HepG2 (cell line): ENCODE measurements around the gene UACA. TPM values are rescaled to one million over a fixed set of nuclear protein-coding genes. Genes with fewer than 3 reads are reported as not detected.
A peak's percentile ranks its signal among the peaks of the same experiment; 100 is the strongest.

Experiments used
- ARHGAP35 ChIP-seq: sonication (generic); formaldehyde crosslinking; IDR thresholded peaks from 2 replicates; pipeline ENCODE4 v1.9.0; 2022; ENCODE audit warnings: mild to moderate bottlenecking, inconsistent platforms, moderate library complexity, missing genetic modification reagents, borderline replicate concordance
- ARNT ChIP-seq: fragments of 450-650 bp; IDR thresholded peaks from 2 replicates; pipeline ENCODE4 v1.6.1; 2017
- ATAD3A ChIP-seq: sonication (generic); formaldehyde crosslinking; IDR thresholded peaks from 2 replicates; pipeline ENCODE4 v1.4.0; 2020; ENCODE audit warnings: missing genetic modification reagents
- CREM ChIP-seq, 2 experiments: sonication (generic) in 1 of 2; formaldehyde crosslinking in 1 of 2; IDR thresholded peaks; 2 replicates each; pipeline versions ENCODE4 v1.4.0 to v1.6.1; 2016 to 2020; ENCODE audit warnings: antibody characterized with exemption in 1 of 2, mild to moderate bottlenecking in 1 of 2, missing genetic modification reagents in 1 of 2
- GRHL1 ChIP-seq: sonication (generic); formaldehyde crosslinking; conservative IDR thresholded peaks from 2 replicates; pipeline ENCODE4 v1.8.0; 2022; ENCODE audit warnings: missing genetic modification reagents
- HNRNPUL1 ChIP-seq: fragments of 200-400 bp; formaldehyde crosslinking; IDR thresholded peaks from 2 replicates; pipeline ENCODE4 v1.6.1; 2017; ENCODE audit warnings: low read depth, mild to moderate bottlenecking, low read length, moderate library complexity
- IRF1 ChIP-seq: sonication (generic); formaldehyde crosslinking; IDR thresholded peaks from 2 replicates; pipeline ENCODE4 v1.4.0; 2020; ENCODE audit warnings: low read depth, mild to moderate bottlenecking, missing genetic modification reagents
- IRF2 ChIP-seq: IDR thresholded peaks from 2 replicates; pipeline ENCODE4 v1.6.1; 2018; ENCODE audit warnings: missing genetic modification reagents, missing compliant biosample characterization
- JUN ChIP-seq: sonication (generic); formaldehyde crosslinking; IDR thresholded peaks from 2 replicates; pipeline ENCODE4 v1.4.0; 2020; ENCODE audit warnings: mild to moderate bottlenecking, missing genetic modification reagents
- MAF1 ChIP-seq: sonication (generic); formaldehyde crosslinking; IDR thresholded peaks from 2 replicates; pipeline ENCODE4 v1.5.0; 2020; ENCODE audit warnings: missing genetic modification reagents, borderline replicate concordance
- MAFK ChIP-seq, 2 experiments: IDR thresholded peaks in 1 of 2; conservative IDR thresholded peaks in 1 of 2; 2 replicates each; pipeline ENCODE4 v1.6.1; 2011; ENCODE audit warnings: improper control_type of control experiment in 2 of 2, low read length in 2 of 2
- MTA1 ChIP-seq: sonication (generic); formaldehyde crosslinking; IDR thresholded peaks from 2 replicates; pipeline ENCODE4 v1.4.0; 2020; ENCODE audit warnings: missing genetic modification reagents, mild to moderate bottlenecking, borderline replicate concordance
- NFKB2 ChIP-seq: sonication (generic); formaldehyde crosslinking; IDR thresholded peaks from 2 replicates; pipeline ENCODE4 v1.4.0; 2020; ENCODE audit warnings: missing genetic modification reagents, borderline replicate concordance
- POLR2AphosphoS5 ChIP-seq: IDR thresholded peaks from 2 replicates; pipeline ENCODE4 v1.6.1; 2012; ENCODE audit warnings: low read depth, low read length
- SKI ChIP-seq: fragments of 450-650 bp; IDR thresholded peaks from one replicate; pipeline ENCODE4 v1.6.1; 2018; ENCODE audit warnings: mild to moderate bottlenecking; ENCODE audit not compliant: partially characterized antibody
- SMARCE1 ChIP-seq: fragments of 450-650 bp; IDR thresholded peaks from 2 replicates; pipeline ENCODE4 v1.6.1; 2017; ENCODE audit warnings: borderline replicate concordance
- SP140L ChIP-seq: sonication (generic); formaldehyde crosslinking; IDR thresholded peaks from 2 replicates; pipeline ENCODE4 v1.4.0; 2020; ENCODE audit warnings: missing genetic modification reagents, borderline replicate concordance
- TBP ChIP-seq: sonication (generic); formaldehyde crosslinking; IDR thresholded peaks from 2 replicates; pipeline ENCODE4 v1.5.0; 2020; ENCODE audit warnings: missing genetic modification reagents
- TEAD3 ChIP-seq: optimal IDR thresholded peaks from 2 replicates; pipeline ENCODE3; 2016; ENCODE audit warnings: borderline replicate concordance
- ZBTB7A ChIP-seq: sonication (generic); formaldehyde crosslinking; IDR thresholded peaks from 2 replicates; pipeline ENCODE4 v1.8.0; 2022; ENCODE audit warnings: mild to moderate bottlenecking, missing genetic modification reagents
- ZFP1 ChIP-seq: IDR thresholded peaks from 2 replicates; pipeline ENCODE4 v1.6.1; 2016
- ZFP41 ChIP-seq: sonication (generic); formaldehyde crosslinking; IDR thresholded peaks from 2 replicates; pipeline ENCODE4 v1.4.0; 2020; ENCODE audit warnings: mild to moderate bottlenecking, missing genetic modification reagents, borderline replicate concordance
- ZNF552 ChIP-seq: sonication (generic); formaldehyde crosslinking; IDR thresholded peaks from 2 replicates; pipeline ENCODE4 v1.9.0; 2022; ENCODE audit warnings: missing genetic modification reagents, mild to moderate bottlenecking, borderline replicate concordance
- ZNF746 ChIP-seq: sonication (generic); formaldehyde crosslinking; IDR thresholded peaks from 2 replicates; pipeline ENCODE4 v1.8.0; 2022; ENCODE audit warnings: mild to moderate bottlenecking, missing genetic modification reagents
- ZNF749 ChIP-seq: sonication (generic); formaldehyde crosslinking; IDR thresholded peaks from 2 replicates; pipeline ENCODE4 v1.8.0; 2022; ENCODE audit warnings: mild to moderate bottlenecking, missing genetic modification reagents, moderate library complexity, borderline replicate concordance
- polyA plus RNA-seq, 8 experiments: library from polyadenylated mRNA; depleted of rRNA in 3 of 8; stranded (reverse) in 7 of 8; unstranded in 1 of 8; fragments of >200 nt; fragmentation: Illumina TruSeq in 4 of 8; extraction: Trizol in 4 of 8; gene quantifications; 2 replicates each; pipeline versions ENCODE4 v1.2.1 to v1.2.3, GENCODE V29; 2011 to 2016; ENCODE audit warnings: low read depth in 4 of 8, missing spikeins in 1 of 8, mixed read lengths in 1 of 8; ENCODE audit not compliant: insufficient read depth in 1 of 8
- total RNA-seq, 5 experiments: library from RNA; depleted of rRNA; stranded (reverse); fragments of >200 nt; fragmentation: Illumina TruSeq; extraction: Trizol; gene quantifications; 2 replicates each; pipeline ENCODE4 v1.2.3, GENCODE V29; 2016; ENCODE audit warnings: low read depth in 1 of 5
- TF ChIP-seq, protein P1 (sequence below): IDR thresholded peaks from 2 replicates; pipeline ENCODE4 v1.6.1; 2018; ENCODE audit warnings: missing genetic modification reagents
- TF ChIP-seq, protein P2 (sequence below): sonication (generic); formaldehyde crosslinking; conservative IDR thresholded peaks from 2 replicates; pipeline ENCODE4 v1.4.0; 2020; ENCODE audit warnings: missing genetic modification reagents

The UACA gene
- total and polyA plus RNA-seq, 2 of the 13 experiments (the other 11 are each of a cell fraction or from before 2014, with no cell fraction given): 17.8 to 39.2 TPM

GRCh38 chr15:70617076-70617910, 146.1 kb downstream of the UACA start (continued):
- TF ChIP-seq ZBTB7A (CRISPR knock-in tag) (peak; percentile 84; the same call in 1 of the 2 replicates), TBP (CRISPR knock-in tag) (no peak), HNRNPUL1 (no peak), NFKB2 (CRISPR knock-in tag) (no peak), CREM (IDR thresholded peaks at IDR 0.05) (peak; percentile 91), CREM (CRISPR knock-in tag; IDR thresholded peaks at IDR 0.05) (no peak), SKI (peak; percentile 100), MAFK (conservative IDR thresholded peaks at IDR 0.05 in 1 of 2, IDR thresholded peaks at IDR 0.05 in 1 of 2; ENCODE audit: low read length in 2 of 2) (0 out of 4 replicates have a peak, but pooled peaks of 1 of the 2 experiments have one; percentile 1), ATAD3A (no peak), IRF2 (CRISPR knock-in tag) (peak; percentile 74), ARNT (no peak), ZNF749 (CRISPR knock-in tag) (peak; percentile 44; the same call in 1 of the 2 replicates), MTA1 (CRISPR knock-in tag) (no peak), IRF1 (CRISPR knock-in tag) (no peak), MAF1 (CRISPR knock-in tag) (no peak), ZFP1 (CRISPR knock-in tag) (peak; percentile 81), POLR2AphosphoS5 (no peak), GRHL1 (CRISPR knock-in tag) (no peak), TEAD3 (CRISPR knock-in tag) (peak; percentile 99), ZFP41 (no peak), ARHGAP35 (CRISPR knock-in tag) (no peak), ZNF552 (CRISPR knock-in tag) (no peak), JUN (CRISPR knock-in tag) (peak; percentile 50; the same call in 1 of the 2 replicates), ZNF746 (CRISPR knock-in tag) (peak; percentile 49), SMARCE1 (0 out of 2 replicates have a peak, but pooled peaks have one; percentile 49), SP140L (CRISPR knock-in tag) (no peak)
- TF ChIP-seq, protein P1, sequence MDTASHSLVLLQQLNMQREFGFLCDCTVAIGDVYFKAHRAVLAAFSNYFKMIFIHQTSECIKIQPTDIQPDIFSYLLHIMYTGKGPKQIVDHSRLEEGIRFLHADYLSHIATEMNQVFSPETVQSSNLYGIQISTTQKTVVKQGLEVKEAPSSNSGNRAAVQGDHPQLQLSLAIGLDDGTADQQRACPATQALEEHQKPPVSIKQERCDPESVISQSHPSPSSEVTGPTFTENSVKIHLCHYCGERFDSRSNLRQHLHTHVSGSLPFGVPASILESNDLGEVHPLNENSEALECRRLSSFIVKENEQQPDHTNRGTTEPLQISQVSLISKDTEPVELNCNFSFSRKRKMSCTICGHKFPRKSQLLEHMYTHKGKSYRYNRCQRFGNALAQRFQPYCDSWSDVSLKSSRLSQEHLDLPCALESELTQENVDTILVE (CRISPR knock-in tag): peak; percentile 86
- TF ChIP-seq, protein P2, sequence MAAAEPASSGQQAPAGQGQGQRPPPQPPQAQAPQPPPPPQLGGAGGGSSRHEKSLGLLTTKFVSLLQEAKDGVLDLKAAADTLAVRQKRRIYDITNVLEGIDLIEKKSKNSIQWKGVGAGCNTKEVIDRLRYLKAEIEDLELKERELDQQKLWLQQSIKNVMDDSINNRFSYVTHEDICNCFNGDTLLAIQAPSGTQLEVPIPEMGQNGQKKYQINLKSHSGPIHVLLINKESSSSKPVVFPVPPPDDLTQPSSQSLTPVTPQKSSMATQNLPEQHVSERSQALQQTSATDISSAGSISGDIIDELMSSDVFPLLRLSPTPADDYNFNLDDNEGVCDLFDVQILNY (CRISPR knock-in tag): no peak
